ENCODE data around the gene SERPINA12.

- no peak for TF ChIP-seq ZNF425 (CRISPR knock-in tag; conservative IDR thresholded peaks at IDR 0.05)
- no peak for TF ChIP-seq ZSCAN18 (CRISPR knock-in tag; IDR thresholded peaks at IDR 0.05)
- no peak for TF ChIP-seq CTCF (IDR thresholded peaks at IDR 0.05)
- no peak for TF ChIP-seq E2F1 (CRISPR knock-in tag; IDR thresholded peaks at IDR 0.05)
- TF ChIP-seq ATF1 (CRISPR knock-in tag; IDR thresholded peaks at IDR 0.05) = no peak
- TF ChIP-seq SP1 (CRISPR knock-in tag; conservative IDR thresholded peaks at IDR 0.05) = no peak
- no peak for TF ChIP-seq NR3C1 (CRISPR knock-in tag; conservative IDR thresholded peaks at IDR 0.05; ENCODE audit: low read depth)
- TF ChIP-seq FOXK1 (CRISPR knock-in tag; IDR thresholded peaks at IDR 0.05) = no peak
- TF ChIP-seq HMGA2 (CRISPR knock-in tag; IDR thresholded peaks at IDR 0.05) = no peak
- TF ChIP-seq SMAD4 (CRISPR knock-in tag; IDR thresholded peaks at IDR 0.05) = no peak
- no peak for TF ChIP-seq GRHL2 (CRISPR knock-in tag; IDR thresholded peaks at IDR 0.05; ENCODE audit: insufficient replicate concordance, severe bottlenecking)
- TF ChIP-seq NR2C2 (CRISPR knock-in tag; IDR thresholded peaks at IDR 0.05) = no peak
- TF ChIP-seq AR (CRISPR knock-in tag; IDR thresholded peaks at IDR 0.05) = no peak
- no peak for TF ChIP-seq TEAD4 (CRISPR knock-in tag; IDR thresholded peaks at IDR 0.05)
Measured at GRCh38 chr14:94470311-94470710, 39.0 kb downstream of the SERPINA12 start.
